GM18511 (cell line): ENCODE results near the gene TSGA10IP.
A peak's percentile ranks its signal among the peaks of the same experiment; 100 is the strongest.

Experiments
- ATAC-seq: cut with Tn5 transposase; IDR thresholded peaks from one replicate; pipeline ENCODE4 v1.9.1; 2021; ENCODE audit warnings: mild to moderate bottlenecking, moderate library complexity; ENCODE audit not compliant: unreplicated experiment

TSGA10IP gene

DNA sequence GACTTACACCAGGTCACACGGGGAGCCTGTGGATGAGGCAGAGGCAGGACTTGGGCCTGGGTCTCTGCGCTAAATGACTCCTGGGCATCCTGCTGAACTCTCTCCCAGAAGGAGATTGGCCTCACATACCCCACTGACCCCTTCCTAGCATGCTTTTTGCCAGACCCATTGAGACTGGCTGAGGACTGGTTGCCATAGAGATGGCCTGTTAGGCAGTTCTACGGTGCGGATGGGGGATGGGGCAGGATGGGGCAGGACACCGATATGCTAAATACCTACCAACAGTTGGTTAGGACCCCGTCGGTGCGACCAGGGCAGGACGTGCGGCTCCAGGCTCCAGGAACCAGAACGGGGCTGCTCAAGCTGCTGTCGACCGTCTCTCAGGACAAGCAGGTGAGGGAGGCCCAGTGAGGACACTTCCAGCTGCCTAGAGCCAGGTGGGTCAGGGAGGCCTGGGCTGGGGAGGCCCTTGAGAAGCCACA lies at the start of gene TSGA10IP:
Gene TSGA10IP, plus strand, starts transcription at position 51 of the 482 bp plus-strand sequence. Its CDS starts 196 bp downstream, at position 247.
- no peak for ATAC-seq

DNA sequence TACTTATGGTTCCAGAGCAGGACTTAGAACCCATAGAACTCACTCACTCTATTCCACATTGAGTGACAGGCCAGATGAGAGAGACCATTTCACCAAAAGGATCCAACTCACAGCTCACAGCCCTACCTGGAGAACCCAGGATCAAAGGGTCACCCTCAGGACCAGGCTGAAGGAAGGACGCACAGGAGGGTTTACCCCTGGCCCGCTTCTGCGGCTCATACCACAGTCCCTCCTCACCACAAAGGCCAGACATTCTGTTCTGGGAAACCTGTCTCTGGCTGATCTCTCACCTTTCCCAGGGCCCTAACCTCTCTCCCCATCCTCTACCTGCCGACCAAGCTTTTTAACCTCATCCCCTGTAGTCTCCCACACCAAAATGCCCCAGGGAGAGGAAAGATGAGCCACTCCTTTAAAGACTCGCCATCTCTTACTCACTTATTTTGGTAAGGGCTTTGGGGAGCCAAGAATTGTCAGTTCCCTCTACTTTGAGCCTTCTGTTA lies 49.7 kb upstream of the TSGA10IP start:
- no peak for ATAC-seq

DNA sequence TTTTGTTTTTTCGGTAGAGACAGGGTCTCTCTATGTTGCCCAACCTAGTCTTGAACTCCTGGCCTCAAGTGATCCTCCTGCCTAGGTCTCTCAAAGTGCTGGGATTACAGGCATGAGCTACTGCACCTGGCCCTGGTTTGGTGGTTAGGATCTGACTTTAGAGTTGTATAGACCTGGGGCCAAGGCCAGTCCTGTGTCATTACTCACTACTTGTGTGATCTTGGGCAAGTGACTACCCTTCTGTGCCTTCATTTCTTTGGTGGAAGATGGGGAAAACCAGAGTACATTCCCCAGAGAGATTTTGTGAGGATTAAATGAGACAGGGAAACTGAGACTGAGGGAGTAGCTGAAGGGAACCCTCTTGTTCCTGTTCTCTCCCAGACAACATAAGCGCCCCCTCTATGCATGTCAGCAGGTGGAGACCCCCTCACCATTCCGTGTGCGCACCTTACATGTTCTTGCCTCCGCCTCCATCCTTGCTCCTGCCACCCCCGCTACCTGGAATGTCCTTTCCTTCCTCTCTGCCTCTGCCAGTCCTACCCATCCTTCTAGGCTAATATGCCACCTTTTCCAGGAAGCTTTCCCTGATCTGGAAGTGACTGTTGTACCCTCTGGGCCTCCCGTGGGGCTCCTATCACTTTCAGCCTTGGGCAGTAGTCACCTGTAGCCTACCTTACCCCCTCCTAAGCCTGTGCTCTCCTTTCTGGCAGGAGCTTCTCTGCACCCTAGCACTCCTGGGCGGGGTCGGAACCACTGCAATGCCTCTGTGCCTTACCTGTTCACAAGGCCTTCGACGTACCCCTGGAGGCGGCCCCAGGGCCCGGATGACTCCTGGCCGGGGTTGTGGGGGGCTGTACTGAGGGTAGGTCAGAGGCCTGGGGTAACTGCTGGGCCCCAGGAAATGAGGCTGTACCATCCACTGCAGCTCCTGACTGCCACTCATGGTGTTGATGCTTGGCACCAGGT lies 49.0 kb upstream of the TSGA10IP start:
- ATAC-seq, result no peak

DNA sequence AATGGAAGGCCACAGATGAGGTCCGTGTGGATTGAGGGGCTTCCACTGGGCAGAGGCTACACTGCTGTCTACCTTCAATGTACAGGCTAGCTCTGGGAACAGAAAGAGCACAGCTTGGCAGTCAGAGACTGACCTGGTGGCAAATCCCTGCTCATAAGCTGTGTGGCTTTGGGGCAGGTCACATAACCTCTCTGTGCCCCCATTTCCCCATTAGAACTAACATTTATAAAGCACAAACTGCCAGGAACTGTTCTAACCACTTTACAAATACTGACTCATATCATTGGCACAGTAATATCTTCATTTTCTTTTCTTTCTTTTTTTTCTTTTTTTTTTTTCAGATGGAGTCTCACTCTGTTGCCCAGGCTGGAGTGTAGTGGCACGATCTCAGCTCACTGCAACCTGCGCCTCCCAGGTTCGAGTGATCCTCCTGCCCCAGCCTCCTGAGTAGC lies 48.2 kb upstream of the TSGA10IP start:
- no peak for ATAC-seq

DNA sequence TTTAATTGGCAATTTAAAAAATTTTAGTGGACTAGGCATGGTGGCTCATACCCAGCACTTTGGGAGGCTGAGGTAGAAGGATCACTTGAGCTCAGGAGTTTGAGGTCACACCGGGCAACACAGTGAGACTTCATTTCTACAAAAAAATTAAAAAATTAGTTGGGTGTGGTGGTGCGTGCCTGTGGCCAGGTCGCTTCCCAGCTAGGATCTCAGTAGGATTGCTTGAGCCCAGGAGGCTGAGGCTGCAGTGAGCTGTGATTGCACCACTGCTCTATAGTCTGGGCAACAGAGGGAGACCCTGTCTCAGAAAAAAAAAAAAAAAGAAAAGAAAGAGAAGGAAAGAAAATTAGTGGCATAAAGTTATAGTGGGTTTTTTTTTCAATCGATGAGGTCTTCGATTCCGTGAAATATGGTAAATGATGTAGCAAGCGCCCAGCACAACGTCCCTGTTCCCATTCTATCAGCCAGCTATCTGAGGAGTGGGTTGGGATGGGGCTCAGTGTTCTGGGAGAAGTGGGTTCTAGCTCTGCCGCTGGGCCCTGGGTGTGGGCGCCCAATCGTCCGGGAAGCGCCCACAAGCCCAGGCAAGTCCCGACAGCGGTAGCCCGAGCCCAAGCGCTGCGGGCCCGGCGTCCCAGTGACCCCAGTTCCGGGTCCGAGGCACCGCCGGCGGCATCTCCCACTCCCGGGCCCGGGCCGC lies 46.5 kb upstream of the TSGA10IP start:
- ATAC-seq, result no peak

DNA sequence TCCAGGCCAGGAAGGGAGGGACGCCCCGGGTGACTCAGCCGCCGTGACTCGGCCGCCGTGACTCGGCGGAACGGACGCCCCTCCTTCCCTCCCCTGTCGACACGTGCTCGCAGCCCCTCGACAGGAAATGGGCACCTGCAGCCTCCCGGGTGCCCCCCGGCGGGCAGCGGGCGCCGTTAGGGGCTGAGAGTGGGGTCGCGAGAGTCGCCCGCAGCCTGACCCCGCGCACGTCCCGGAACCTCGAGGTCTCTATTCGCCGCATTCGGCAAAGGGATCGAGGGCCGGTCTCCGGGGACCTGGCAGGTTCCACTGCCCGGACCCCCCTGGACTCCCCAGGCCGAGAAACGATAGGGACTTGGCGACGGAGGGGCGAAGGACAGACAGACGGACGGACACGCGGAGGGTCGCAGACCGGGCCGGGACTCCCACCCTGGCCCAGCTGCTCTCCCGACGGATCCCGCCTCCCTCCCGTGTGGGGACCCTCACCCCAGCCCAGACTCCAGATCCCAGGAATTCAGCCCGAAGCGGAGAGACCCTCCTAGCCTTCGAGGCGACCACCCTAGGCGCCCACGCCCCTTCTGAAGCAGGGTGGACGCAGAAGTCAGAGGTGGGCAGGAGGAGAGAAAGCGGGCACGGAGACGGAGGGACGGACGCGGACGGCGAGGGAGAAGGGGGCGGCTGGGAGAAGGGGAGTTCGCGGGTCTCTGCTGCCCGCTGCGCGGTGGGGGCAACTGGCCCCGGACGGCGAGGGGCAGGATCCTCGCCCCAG lies 45.7 kb upstream of the TSGA10IP start:
- ATAC-seq, result peak; percentile 2

DNA sequence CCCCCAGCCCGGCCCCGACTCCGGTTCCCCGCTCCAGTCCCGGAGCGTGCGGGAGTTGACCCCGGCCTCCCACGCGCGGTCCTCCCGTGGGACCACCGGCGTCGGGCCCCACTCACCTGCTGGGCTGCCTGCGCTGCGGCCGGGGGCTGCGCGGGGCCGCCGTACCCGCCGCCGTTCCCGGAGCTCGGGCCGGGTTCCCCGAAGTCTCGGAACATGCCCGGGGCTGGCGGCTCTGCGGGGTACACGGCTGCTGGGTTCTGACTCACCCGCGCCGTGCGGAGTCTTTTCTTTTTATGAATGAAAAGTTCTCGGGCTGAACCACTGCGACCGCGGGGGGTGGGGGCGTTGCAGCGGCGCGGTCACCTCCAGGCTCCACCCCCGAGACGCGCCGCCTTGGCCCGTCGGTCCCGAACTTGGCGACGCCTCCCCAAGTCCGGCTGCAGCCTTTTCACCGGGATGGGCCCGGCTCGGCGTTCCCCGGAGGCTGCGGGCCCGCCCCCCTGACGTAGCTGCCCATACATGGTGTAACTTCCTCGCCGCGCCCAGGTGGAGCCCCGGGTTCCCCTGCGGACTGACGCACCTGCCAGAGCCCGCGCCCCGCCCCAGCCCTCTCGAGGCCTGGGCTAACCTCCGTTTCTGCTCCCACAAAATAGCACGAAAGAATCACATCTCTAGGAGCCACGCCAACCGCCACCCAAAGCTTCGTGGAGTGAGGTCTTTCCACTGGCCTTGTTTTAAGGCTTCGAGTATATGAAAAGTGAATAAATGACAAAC lies 45.0 kb upstream of the TSGA10IP start, which contains the start of gene FOSL1:
Gene FOSL1, minus strand, starts transcription at position 264 of the 774 bp plus-strand sequence. Its CDS starts 49 bp downstream, at position 215.
- peak; percentile 84 for ATAC-seq

DNA sequence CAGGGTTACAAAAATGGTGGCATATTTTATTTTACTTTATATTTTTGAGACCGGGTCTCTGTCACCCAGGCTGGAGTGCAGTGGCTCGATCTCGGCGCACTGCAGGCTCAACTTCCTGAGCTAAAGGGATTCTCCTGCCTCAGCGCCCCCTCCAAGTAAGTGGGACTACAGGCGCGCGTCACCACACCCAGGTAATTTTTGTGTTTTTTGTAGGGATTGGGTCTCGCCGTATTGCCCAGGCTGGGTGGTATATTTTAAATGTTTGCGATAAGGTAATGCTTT lies 44.4 kb upstream of the TSGA10IP start:
- no peak for ATAC-seq

DNA sequence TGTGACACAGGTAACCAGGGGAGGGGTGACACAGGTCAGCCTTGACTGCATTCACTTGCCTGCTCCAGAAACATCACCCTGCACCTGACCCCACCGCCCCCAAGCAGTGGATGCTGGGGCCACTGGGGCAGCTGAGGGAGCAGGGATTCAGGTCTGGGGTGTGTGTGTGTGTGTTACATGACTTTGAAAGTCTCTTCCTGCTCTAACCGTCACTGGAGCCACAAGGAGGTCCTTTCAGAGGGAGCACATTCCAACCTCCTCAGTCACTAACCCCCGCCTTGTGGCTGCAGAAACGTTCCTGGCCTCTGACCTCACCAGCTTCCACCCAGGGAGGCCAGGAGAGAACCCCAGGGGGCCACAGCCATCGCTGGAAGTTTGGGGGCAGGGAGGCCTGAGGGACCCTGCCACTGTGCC lies 42.2 kb upstream of the TSGA10IP start:
- ATAC-seq, result no peak

DNA sequence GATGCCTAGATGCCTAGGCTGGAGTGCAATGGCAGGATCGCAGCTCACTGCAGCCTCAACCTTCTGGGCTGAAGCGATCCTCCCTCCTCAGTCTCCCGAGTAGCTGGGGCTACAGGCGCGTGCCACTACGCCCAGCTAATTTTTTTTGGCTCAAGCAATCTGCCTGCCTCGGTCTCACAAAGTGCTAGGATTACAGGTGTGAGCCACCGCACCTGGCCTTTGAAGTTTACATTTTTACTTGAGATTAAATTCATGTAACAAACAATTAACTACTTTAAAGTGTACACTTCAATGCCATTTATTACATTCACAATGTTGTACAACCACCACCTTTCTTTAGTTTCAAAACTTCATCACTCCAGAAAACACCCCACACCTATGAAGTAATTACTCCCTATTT lies 41.6 kb upstream of the TSGA10IP start:
- ATAC-seq, result no peak

DNA sequence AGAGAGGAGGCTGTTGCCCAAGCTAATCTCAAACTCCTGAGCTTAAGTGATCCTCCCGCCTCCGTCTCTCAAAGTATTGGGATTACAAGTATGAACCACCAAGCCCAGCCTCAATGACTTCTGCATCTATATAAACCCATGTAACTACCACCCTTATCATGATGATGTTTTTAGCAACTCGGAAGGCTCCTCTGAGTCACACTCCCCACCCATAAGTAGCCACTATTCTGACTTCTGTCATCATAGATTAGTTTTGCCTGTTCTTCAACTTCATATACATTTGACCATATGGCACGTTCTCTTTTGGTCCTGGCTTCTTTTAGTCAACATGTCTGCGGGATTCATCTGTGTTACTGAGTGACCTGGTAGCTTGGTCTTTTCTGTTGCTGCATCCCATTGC lies 38.7 kb upstream of the TSGA10IP start:
- ATAC-seq, result no peak

DNA sequence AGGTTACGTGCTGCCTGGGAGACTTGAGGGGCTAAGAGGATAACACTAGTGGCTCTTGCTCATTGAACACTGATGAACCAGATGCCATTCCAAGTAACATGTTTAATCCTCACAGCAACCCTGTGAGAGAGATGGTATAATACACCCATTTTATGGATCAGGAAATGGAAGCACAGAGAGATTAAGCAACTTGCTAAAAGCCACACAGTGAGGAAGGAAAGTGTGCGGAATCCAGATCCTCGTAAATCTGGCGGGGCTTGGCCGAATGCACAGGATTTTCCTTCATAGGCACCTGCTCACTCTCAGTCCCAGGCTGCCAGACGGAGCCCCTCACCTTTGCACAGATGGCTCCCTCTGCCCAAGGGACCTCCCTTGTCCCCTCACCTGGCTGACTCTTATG lies 37.4 kb upstream of the TSGA10IP start:
- no peak for ATAC-seq

DNA sequence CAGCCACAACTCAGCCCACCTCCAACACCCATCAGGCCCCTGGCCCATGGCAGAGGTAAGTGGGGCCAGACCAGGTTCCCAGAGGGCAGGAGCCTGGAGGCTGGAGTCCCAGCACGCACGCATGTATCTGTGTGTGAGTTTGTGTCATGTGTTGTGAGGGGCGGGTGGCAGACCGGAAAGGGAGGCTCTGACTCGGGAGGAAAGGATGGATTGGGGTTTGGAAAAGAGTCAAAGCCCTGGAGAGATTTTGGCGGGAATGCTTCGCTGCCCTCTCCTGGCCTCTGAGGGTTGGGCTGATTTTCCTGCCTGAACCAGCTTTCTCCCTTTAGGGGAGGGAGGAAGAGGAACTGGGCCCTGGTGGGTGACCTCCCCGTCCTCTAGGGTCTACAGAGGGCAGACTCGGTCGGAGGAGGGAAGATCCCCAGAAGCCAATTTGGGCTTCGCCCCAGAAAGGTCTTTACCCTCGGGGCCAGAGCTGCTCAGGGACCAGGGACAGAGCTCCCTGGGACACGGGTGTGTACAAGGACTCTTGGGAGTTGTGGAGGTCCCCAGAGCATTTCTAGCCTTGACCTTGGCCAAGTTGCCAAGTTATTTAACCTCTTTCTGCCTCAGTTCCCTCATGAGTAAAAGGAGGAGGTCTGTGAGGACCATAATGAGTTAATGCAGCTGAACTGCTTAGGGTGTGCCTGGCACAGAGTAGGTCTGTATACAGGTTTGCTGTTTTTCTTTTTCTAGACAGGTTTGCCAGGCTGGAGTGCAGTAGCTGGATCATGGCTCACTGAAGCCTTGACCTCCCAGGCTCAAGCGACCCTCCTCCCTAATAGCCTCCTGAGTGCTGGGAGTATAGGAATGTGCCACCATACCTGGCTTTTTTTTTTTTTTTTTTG lies 33.4 kb upstream of the TSGA10IP start:
- no peak for ATAC-seq

DNA sequence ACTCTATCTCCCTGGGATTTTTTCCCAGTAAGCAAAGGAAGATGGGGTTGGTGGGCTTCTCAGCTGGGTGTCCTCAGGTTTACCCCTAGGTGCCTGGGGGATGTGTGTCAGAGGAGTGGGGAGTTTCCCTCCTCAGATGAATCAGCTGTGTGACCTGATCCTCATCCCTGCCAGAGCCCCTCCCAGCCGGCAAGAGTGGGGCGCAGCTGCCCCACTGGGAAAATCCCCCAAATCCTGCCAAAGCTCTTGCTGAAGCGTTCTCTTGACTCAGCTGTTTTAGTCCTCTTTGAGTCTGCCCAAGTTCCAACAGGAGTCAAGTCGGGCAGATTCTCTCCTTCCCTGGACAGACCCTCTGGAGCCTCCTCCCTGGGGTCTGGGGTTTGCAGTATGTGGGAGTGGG lies 32.4 kb upstream of the TSGA10IP start:
- no peak for ATAC-seq

DNA sequence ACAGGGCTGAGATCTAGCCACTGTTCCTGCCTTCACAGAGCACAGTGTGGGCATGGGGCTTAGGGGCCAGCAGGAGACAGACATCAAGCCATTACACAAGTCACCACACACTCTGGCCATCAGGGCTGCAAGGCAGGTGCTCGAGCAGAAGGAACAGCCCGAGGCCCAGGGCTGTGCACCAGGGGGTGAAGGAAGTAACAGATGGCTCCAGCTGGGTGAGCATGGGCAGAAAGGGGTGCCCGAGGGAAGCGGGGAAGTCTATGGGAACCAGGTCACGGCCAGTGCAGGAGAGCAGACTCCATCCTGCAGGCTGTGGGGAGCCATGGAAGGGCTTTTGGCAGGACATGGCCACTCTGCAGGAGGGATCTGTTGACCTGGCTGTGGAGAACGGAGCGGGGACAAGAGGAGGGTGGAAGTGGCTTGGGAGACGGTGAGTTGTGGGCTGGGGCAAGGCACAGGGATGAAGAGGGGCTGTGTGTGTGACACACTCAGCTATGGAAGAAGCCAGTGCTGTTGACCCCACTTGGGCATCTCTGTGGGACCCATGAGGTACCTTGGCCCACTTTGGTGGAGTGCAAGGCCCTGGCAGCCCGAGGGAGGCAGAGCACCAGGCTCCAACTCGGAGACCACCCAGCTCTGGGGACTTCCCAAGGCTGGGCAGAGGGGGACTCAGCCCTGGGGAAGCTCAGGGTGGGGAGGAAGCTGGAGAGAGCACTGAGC lies 30.0 kb upstream of the TSGA10IP start:
- ATAC-seq, result no peak

DNA sequence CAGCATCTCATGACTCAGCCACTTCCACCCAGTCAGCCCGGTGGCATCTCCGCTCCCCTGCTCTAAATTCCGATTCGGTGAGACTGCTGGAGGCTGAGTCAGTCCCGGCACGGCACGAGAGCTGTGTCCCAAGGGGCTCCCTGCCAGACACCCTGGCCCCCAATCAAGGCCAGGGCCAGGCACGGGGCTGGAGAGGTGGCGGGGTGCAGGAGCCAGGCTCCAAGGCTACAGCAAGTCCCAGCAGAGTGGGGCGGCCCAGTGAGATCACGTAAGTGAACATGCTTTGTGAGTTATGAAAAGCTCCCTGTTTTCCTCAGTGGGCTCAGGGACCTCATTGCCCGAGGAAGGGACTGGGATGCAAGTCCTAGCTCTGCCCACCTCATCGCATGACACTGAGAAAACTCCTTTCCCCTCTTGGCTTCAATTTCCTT lies 29.4 kb upstream of the TSGA10IP start:
- no peak for ATAC-seq

DNA sequence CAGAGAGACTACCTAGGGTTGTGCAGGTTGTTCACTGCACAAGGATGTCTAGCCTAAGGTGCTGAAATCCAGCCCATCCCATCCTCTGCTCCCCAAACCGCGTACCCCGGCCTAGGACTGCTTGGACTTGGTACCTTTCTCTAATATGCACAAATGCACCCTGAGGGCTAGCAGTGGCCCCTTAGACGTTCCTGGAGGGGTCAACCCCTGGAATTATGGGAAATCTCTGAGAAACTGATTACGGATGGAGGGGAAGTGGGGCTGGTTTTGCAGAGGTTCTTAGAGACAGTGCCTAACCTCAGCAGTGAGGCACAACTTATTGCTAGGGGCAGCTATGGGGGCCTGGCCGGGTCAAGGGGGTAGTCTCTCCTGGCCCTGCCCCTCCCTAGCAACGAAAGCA lies 28.9 kb upstream of the TSGA10IP start:
- no peak for ATAC-seq

DNA sequence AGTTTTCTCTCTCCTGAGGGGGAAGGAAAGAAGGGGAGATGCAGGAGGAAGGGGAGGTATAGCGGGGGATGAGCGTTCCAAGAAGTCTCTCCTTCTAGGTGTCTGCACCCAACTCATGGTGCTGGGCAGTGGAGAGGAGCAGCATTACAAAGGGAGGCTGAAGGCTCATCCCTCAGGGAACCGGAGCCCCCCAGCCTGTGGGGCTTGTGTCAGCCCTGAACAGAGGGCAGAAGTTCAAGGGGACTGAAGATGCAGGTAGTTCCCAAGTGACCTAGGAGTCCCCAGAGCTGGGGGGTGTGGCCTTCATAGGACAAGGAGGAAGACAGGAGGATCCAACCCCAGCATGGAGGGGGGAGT lies 28.2 kb upstream of the TSGA10IP start:
- ATAC-seq, result no peak
